Muscle of leg (tissue), 11 donors: ENCODE data around the gene IL5RA. TPM values are rescaled to one million over a fixed set of nuclear protein-coding genes. Genes with fewer than 3 reads are reported as not detected.

Source experiments
- DNase-seq: peaks from one replicate; pipeline ENCODE4 v3.0.0; 2013
- H3K27ac ChIP-seq: one replicate; pipeline ENCODE4 v1.5.1; 2013; ENCODE audit warnings: mild to moderate bottlenecking, low read length, control low read depth
- H3K27me3 ChIP-seq: one replicate; pipeline ENCODE4 v1.6.1; 2013; ENCODE audit warnings: low read length; ENCODE audit not compliant: control insufficient read depth, insufficient read depth
- H3K36me3 ChIP-seq: one replicate; pipeline ENCODE4 v1.6.1; 2013; ENCODE audit warnings: low read length; ENCODE audit not compliant: control insufficient read depth, insufficient read depth
- H3K4me1 ChIP-seq: one replicate; pipeline ENCODE4 v1.6.1; 2013; ENCODE audit warnings: low read length; ENCODE audit not compliant: control insufficient read depth, insufficient read depth
- H3K4me3 ChIP-seq: one replicate; pipeline ENCODE4 v1.5.1; 2013; ENCODE audit warnings: low read length, control low read depth
- H3K9me3 ChIP-seq: replicated peaks from 2 replicates; pipeline ENCODE4 v1.6.1; 2013; ENCODE audit warnings: low read depth, low read length; ENCODE audit not compliant: control insufficient read depth
- WGBS: methylation state at CpG from one replicate; pipeline ENCODE4 v1.1.5; 2013; ENCODE audit warnings: missing lambda C conversion rate; ENCODE audit not compliant: insufficient coverage; 5-methylcytosine and 5-hydroxymethylcytosine counted together
- polyA plus RNA-seq, 8 donors: library from polyadenylated mRNA; unstranded; fragments of 120-200 nt; gene quantifications; one replicate each; pipeline versions ENCODE4 v1.2.1 to v1.2.3, GENCODE V29; 2013; ENCODE audit warnings: inconsistent platforms in 1 of 8, low replicate concordance in 1 of 8; ENCODE audit not compliant: insufficient read length in 8 of 8, insufficient read depth in 1 of 8
- total RNA-seq: library from RNA; stranded (reverse); fragments of 120-200 nt; gene quantifications from one replicate; pipeline ENCODE4 v1.2.4, GENCODE V29; 2013

IL5RA gene
- total and polyA plus RNA-seq, 9 donors, result 0.04 to 0.15 (median 0.09) TPM; not detected in 2

- Histone ChIP-seq H3K9me3 (no peaks in the 10 kb centered on the region), H3K4me1 (peaks cover 13% of the 10 kb centered on the region), H3K27me3 (no peaks in the 10 kb centered on the region), H3K4me3 (no peak overlapping the region), H3K36me3 (peaks cover 22% of the 10 kb centered on the region), H3K27ac (no peak overlapping the region)
- WGBS, result 80% methylated on average over 5 of the region's 5 CpGs
- no peak for DNase-seq
These were observed 19.4 kb upstream of the IL5RA start for GRCh38 chr3:3129579-3129978.

GRCh38 chr3:3127432-3128010, 17.3 kb upstream of the IL5RA start:
- Histone ChIP-seq H3K27ac (peak overlapping the region; percentile 95), H3K9me3 (no peaks in the 10 kb centered on the region), H3K4me1 (peaks cover 13% of the 10 kb centered on the region), H3K36me3 (peaks cover 20% of the 10 kb centered on the region), H3K27me3 (no peaks in the 10 kb centered on the region), H3K4me3 (peak overlapping the region; percentile 97)
- no peak for DNase-seq
- WGBS, result 15% methylated on average over 14 of the region's 20 CpGs

DNA sequence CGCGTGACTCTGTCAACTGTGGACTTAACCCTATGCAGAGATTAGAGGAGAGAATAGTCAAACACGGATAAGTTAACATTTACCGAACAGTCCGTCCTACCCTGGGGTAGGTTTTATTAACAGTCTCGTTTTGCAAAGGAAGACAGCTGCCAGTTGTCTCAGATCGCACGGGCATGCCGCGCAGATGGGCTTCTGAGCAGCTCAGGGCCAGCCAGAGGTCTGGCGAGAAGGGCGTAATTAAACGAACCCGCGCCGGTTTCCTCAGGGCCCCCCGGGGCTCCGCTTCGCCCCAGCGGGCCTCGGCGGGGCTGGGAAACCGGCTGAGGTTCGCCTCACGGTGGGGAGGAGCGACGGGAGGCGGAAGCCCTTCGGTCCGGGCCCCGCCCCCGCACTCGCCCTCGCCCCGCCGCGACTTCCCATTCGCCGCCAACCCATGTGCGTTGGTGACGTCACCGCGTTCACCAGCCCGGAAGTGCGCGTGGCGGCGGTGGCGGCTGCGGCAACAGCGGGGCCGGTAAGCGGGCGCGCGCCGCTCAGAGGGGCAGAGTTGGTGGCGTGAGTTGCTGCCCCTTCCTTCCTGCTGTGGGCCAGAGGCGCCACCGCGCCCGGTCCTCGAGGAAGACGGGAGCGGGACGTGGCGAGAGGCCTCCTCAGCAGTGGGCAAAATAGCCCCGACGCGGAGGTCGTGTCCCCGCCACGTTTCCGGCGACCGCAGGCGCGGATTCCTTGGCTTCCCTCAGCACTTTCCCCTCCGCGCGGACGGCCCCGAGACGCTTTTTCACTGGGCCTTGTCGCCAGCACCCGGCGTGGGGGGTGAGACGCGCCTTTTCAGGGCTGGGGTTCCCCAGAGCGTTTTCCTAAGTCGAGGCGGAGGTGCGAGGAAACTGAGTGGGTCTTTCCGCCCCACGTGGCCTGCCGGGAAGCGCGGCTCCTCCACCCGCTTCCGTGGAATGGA, 16.6 kb upstream of the IL5RA start, which contains the start of gene TRNT1:
Gene TRNT1 (plus strand): TSS at position 464 of the 955 bp plus-strand sequence. CDS start 2,101 bp downstream, outside the sequence.
- Histone ChIP-seq H3K4me3 (peak within 1 kb of the TSS; percentile 97), H3K36me3 (peaks cover 20% of the 10 kb centered on the region), H3K27me3 (no peaks in the 10 kb centered on the region), H3K4me1 (peaks cover 13% of the 10 kb centered on the region), H3K27ac (peak within 1 kb of the TSS; percentile 96), H3K9me3 (no peaks in the 10 kb centered on the region)
- WGBS, result under 1% methylated on average over 95 of the region's 100 CpGs
- DNase-seq, result peak; percentile 98

DNA sequence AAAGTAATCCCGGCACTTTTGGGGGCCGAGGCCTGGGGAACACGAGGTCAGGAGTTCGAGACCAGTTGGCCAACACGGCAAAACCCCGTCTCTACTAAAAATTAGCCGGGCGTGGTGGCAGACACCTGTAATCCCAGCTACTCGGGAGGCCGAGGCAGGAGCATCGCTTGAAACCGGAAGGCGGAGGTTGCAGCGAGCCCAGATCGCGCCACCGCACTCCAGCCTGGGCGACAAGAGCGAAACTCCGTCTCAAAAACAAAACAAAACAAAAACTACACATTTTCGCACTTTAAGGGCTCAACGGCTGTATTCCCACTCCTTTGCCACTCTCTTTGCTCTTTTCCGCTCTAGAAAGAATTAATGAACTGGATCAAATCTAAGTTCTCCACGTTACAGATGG, 15.8 kb upstream of the IL5RA start:
- H3K9me3 ChIP-seq, result no peaks in the 10 kb centered on the region

DNA sequence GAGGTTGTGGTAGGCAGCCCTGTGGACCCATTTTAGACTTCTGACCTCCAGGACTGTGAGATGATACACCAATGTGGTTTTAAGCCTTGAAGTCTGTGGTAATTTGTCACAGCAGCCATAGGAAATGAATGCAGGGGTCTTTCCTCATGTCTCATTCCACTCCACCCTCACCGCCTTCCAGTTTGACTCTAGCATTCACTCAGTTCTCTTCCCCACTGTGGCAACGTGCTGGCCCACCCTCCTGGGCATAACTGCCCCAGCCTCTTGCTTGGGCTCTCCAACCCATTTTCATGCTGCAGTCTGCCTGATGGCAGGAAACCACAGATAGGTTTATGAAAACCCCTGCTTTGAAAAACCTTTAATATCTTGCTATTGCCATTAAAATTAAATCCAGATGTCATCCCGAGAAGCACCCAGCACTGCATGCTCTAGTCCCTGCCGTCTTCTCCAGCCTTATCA, 9.2 kb upstream of the IL5RA start:
- H3K36me3 ChIP-seq, result no peaks in the 10 kb centered on the region
- no peaks in the 10 kb centered on the region for H3K27me3 ChIP-seq
- 48% methylated on average over 2 of the region's 4 CpGs for WGBS
- no peak overlapping the region for H3K4me3 ChIP-seq
- no peaks in the 10 kb centered on the region for H3K9me3 ChIP-seq
- no peaks in the 10 kb centered on the region for H3K4me1 ChIP-seq
- no peak for DNase-seq
- H3K27ac ChIP-seq, result no peak overlapping the region

More for the DNA sequence above, 15.8 kb upstream of the IL5RA start:
- 84% methylated on average over 22 of the region's 24 CpGs for WGBS
- Histone ChIP-seq H3K27me3 (no peaks in the 10 kb centered on the region), H3K4me1 (peaks cover 13% of the 10 kb centered on the region), H3K4me3 (peak overlapping the region; percentile 97), H3K36me3 (peaks cover 18% of the 10 kb centered on the region), H3K27ac (peak overlapping the region; percentile 96)
- DNase-seq, result no peak

DNA sequence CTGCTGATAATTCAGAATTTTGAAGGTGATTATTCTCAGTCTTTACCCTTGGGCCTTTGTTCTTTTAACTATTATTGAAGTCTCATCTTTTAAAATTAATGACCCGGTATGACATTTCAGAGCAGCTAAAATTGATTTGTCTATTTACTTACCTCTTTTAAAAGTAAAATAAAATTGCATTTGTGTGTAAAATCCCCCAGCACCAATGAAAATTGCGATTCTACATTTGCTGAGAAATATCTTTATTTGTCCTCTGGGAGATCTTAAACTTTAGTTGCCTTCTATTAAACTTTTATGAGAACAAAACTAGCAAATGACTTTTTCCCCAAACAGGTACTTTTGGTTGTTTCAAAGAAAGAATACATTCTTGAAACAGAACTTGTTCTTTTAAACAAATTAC, 7.5 kb upstream of the IL5RA start:
- DNase-seq, result no peak

GRCh38 chr3:3113042-3113709, 3.0 kb upstream of the IL5RA start:
- Histone ChIP-seq H3K4me1 (no peaks in the 10 kb centered on the region), H3K36me3 (no peaks in the 10 kb centered on the region), H3K9me3 (no peaks in the 10 kb centered on the region), H3K27ac (no peak overlapping the region), H3K4me3 (no peak overlapping the region), H3K27me3 (no peaks in the 10 kb centered on the region)
- DNase-seq, result no peak
- WGBS, result 100% methylated on average over 1 of the region's 4 CpGs

More for the DNA sequence above, 7.5 kb upstream of the IL5RA start:
- Histone ChIP-seq H3K9me3 (no peaks in the 10 kb centered on the region), H3K4me1 (no peaks in the 10 kb centered on the region), H3K27me3 (no peaks in the 10 kb centered on the region), H3K27ac (no peak overlapping the region), H3K36me3 (no peaks in the 10 kb centered on the region), H3K4me3 (no peak overlapping the region)
- no CpG with 5 or more reads among the region's 2 CpGs for WGBS

DNA sequence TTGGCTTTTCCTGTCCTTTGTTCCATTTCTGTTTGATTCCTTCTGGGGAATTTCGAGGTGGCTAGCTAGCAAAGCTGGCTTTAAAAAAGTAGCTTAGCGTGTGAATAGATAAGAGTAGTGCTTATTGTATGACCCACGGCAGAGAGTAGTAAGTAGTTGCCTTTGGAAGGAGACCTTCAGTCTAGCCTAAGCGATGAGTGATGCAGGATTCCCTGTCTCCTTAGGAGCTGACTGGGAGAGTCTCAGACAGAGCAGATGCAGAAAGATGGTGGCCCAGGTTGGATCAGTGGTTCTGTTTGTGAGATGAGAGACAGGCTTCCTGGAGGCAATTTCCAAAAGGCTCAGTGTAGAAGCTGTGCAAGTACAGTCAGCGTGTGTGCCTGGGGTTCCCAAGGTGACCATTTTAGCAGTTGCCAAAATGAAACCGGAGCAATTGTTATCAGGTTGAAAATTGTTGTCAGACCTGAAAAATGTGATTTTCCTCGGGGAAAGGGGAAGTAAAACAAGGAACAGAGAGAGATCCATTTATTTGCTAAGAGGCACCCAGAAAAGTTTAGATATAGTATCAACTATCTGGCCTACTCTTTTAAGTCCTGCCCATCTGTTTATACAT, 681 bp upstream of the IL5RA start:
- H3K4me1 ChIP-seq, result no peaks in the 10 kb centered on the region
- H3K4me3 ChIP-seq, result no peak overlapping the region
- no peaks in the 10 kb centered on the region for H3K27me3 ChIP-seq
- H3K36me3 ChIP-seq, result no peaks in the 10 kb centered on the region
- no peak overlapping the region for H3K27ac ChIP-seq
- no peak for DNase-seq
- 75% methylated on average over 4 of the region's 7 CpGs for whole genome bisulfite sequencing
- no peaks in the 10 kb centered on the region for H3K9me3 ChIP-seq

GRCh38 chr3:3109407-3110298, 521 bp downstream of the IL5RA start:
- Histone ChIP-seq H3K27me3 (no peaks in the 10 kb centered on the region), H3K27ac (no peak overlapping the region), H3K36me3 (no peaks in the 10 kb centered on the region), H3K4me1 (no peaks in the 10 kb centered on the region), H3K9me3 (no peaks in the 10 kb centered on the region), H3K4me3 (no peak overlapping the region)
- 76% methylated on average over 6 of the region's 11 CpGs for WGBS
- no peak for DNase-seq
